ENCODE results near the gene OR6A2. TPM values are rescaled to one million over a fixed set of nuclear protein-coding genes. Genes with fewer than 3 reads are reported as not detected.

OR6A2 gene
- total RNA-seq, 3 donors from 2014 or later, result 0.16 to 1.2 (median 0.33) TPM

- H3K4me1 ChIP-seq, result no peaks in the 10 kb centered on the region
- no peaks in the 10 kb centered on the region for H3K9me3 ChIP-seq
- intact Hi-C loops (cut with DNase I; ENCODE audit: low total_unique reads), result no loop called here
- H3K4me3 ChIP-seq, result no peak overlapping the region
- DNase-seq (ENCODE audit: low spot score in 2 of 2), result no peak
- no peaks in the 10 kb centered on the region for H3K36me3 ChIP-seq
- TF ChIP-seq POLR2A (IDR thresholded peaks at IDR 0.05), result no peak
- no peak for TF ChIP-seq POLR2AphosphoS5 (IDR thresholded peaks at IDR 0.05)
- TF ChIP-seq CTCF (IDR thresholded peaks at IDR 0.05), result no peak
- no peaks in the 10 kb centered on the region for H3K27me3 ChIP-seq
- H3K27ac ChIP-seq, result no peak overlapping the region
These were observed 34.5 kb upstream of the OR6A2 start for GRCh38 chr11:6834021-6834420.

GRCh38 chr11:6833356-6833755, 33.9 kb upstream of the OR6A2 start:
- DNase-seq (ENCODE audit: low spot score in 2 of 2), result no peak
- TF ChIP-seq POLR2AphosphoS5 (IDR thresholded peaks at IDR 0.05) (no peak), POLR2A (IDR thresholded peaks at IDR 0.05) (no peak), CTCF (IDR thresholded peaks at IDR 0.05) (no peak)
- no peaks in the 10 kb centered on the region for H3K4me1 ChIP-seq
- intact Hi-C loops (cut with DNase I; ENCODE audit: low total_unique reads), result no loop called here
- H3K27ac ChIP-seq, result no peak overlapping the region
- H3K4me3 ChIP-seq, result no peak overlapping the region
- H3K9me3 ChIP-seq, result no peaks in the 10 kb centered on the region
- H3K36me3 ChIP-seq, result no peaks in the 10 kb centered on the region
- H3K27me3 ChIP-seq, result no peaks in the 10 kb centered on the region

- Histone ChIP-seq H3K4me1 (no peaks in the 10 kb centered on the region), H3K36me3 (no peaks in the 10 kb centered on the region), H3K4me3 (no peak overlapping the region), H3K9me3 (no peaks in the 10 kb centered on the region), H3K27me3 (no peaks in the 10 kb centered on the region), H3K27ac (no peak overlapping the region)
- DNase-seq (ENCODE audit: low spot score in 2 of 2), result no peak
- no peak for TF ChIP-seq POLR2A (IDR thresholded peaks at IDR 0.05)
- no peak for TF ChIP-seq POLR2AphosphoS5 (IDR thresholded peaks at IDR 0.05)
- TF ChIP-seq CTCF (IDR thresholded peaks at IDR 0.05), result no peak
- intact Hi-C loops (cut with DNase I; ENCODE audit: low total_unique reads), result no loop called here
These were observed 28.6 kb upstream of the OR6A2 start for GRCh38 chr11:6828103-6828502.

- DNase-seq (ENCODE audit: low spot score in 2 of 2), result no peak
- Histone ChIP-seq H3K27ac (no peak overlapping the region), H3K9me3 (peaks cover 0 to 4% of the 10 kb centered on the region in 2 donors), H3K4me1 (no peaks in the 10 kb centered on the region), H3K4me3 (no peak overlapping the region), H3K27me3 (no peaks in the 10 kb centered on the region), H3K36me3 (no peaks in the 10 kb centered on the region)
- intact Hi-C loops (cut with DNase I; ENCODE audit: low total_unique reads), result no loop called here
- no peak for TF ChIP-seq POLR2AphosphoS5 (IDR thresholded peaks at IDR 0.05)
- TF ChIP-seq CTCF (IDR thresholded peaks at IDR 0.05), result no peak
- no peak for TF ChIP-seq POLR2A (IDR thresholded peaks at IDR 0.05)
These were observed 25.8 kb upstream of the OR6A2 start for GRCh38 chr11:6825231-6825744.

GRCh38 chr11:6824136-6824823, 24.8 kb upstream of the OR6A2 start:
- Histone ChIP-seq H3K4me3 (no peak overlapping the region), H3K9me3 (peaks cover 0 to 4% of the 10 kb centered on the region in 2 donors), H3K27me3 (no peaks in the 10 kb centered on the region), H3K4me1 (no peaks in the 10 kb centered on the region), H3K36me3 (no peaks in the 10 kb centered on the region), H3K27ac (no peak overlapping the region)
- TF ChIP-seq POLR2A (IDR thresholded peaks at IDR 0.05) (no peak), POLR2AphosphoS5 (IDR thresholded peaks at IDR 0.05) (no peak), CTCF (IDR thresholded peaks at IDR 0.05) (no peak)
- intact Hi-C loops (cut with DNase I; ENCODE audit: low total_unique reads), result no loop called here
- DNase-seq (ENCODE audit: low spot score in 2 of 2), result no peak

Measured in breast epithelium (tissue), 4 donors.